Skin epidermis (tissue), 12 donors: ENCODE measurements around the gene TBC1D2B.
"Not testable (repeated sequence)": the region's sequence is repeated elsewhere in the genome, so short reads cannot be mapped to it uniquely, and the experiment has no call there.

Source experiments
- H3K27ac ChIP-seq, 21 experiments: fragments of 200-600 bp; sonication (generic) in 11 of 21; one replicate each; pipeline ENCODE4 v1.5.0; 2020; ENCODE audit warnings: mild to moderate bottlenecking in 3 of 21, inconsistent platforms in 2 of 21, moderate library complexity in 2 of 21
- H3K4me3 ChIP-seq, 7 experiments: fragments of 200-600 bp; sonication (generic) in 2 of 7; one replicate each; pipeline ENCODE4 v1.5.0; 2020; ENCODE audit warnings: inconsistent platforms in 2 of 7, mild to moderate bottlenecking in 2 of 7, moderate library complexity in 1 of 7

Gene TBC1D2B

GRCh38 chr15:77997761-77998554 is 79.6 kb downstream of the TBC1D2B start:
- H3K27ac ChIP-seq, result peak overlapping the region in 2 of 21 experiments; percentile 8 to 62
- not testable (repeated sequence) for H3K4me3 ChIP-seq

DNA sequence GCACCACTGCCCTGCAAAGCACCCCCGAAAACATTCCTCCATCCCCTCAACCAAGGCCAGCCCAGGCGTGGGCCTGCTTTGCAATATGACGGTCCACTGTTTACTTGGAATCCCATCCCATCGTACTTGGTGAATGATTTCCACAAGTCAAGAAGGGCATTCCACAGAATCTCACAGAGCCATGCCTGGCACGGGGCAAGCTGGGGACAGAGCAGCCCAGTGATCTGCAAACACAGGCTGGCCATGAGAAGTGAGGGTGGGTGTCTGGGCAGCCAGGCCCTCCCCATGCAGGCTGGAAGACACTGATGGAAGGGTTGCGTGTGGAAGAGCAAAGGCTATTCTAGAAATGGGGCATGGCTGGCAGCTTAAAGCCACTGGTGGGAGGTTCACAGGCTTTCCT is 80.3 kb downstream of the TBC1D2B start:
- H3K27ac ChIP-seq, result peak overlapping the region in 7 of 21 experiments; percentile 7 to 62 (median 41)
- not testable (repeated sequence) for H3K4me3 ChIP-seq

- peak overlapping the region in 7 of 21 experiments; percentile 7 to 62 (median 41) for H3K27ac ChIP-seq
- H3K4me3 ChIP-seq, result not testable (repeated sequence)
Observed at GRCh38 chr15:77996713-77997171, 80.8 kb downstream of the TBC1D2B start.

GRCh38 chr15:77996226-77996625 is 81.3 kb downstream of the TBC1D2B start:
- peak overlapping the region in 3 of 21 experiments; percentile 30 to 41 (median 39) for H3K27ac ChIP-seq
- H3K4me3 ChIP-seq, result not testable (repeated sequence)

- H3K27ac ChIP-seq, result peak overlapping the region in 5 of 21 experiments; percentile 83 to 92 (median 85)
- H3K4me3 ChIP-seq, result not testable (repeated sequence)
Observed at GRCh38 chr15:77995537-77995918, 82.0 kb downstream of the TBC1D2B start.

GRCh38 chr15:77994893-77995536 is 82.5 kb downstream of the TBC1D2B start:
- H3K27ac ChIP-seq, result peak overlapping the region in 17 of 21 experiments; percentile 42 to 92 (median 86)
- not testable (repeated sequence) for H3K4me3 ChIP-seq

DNA sequence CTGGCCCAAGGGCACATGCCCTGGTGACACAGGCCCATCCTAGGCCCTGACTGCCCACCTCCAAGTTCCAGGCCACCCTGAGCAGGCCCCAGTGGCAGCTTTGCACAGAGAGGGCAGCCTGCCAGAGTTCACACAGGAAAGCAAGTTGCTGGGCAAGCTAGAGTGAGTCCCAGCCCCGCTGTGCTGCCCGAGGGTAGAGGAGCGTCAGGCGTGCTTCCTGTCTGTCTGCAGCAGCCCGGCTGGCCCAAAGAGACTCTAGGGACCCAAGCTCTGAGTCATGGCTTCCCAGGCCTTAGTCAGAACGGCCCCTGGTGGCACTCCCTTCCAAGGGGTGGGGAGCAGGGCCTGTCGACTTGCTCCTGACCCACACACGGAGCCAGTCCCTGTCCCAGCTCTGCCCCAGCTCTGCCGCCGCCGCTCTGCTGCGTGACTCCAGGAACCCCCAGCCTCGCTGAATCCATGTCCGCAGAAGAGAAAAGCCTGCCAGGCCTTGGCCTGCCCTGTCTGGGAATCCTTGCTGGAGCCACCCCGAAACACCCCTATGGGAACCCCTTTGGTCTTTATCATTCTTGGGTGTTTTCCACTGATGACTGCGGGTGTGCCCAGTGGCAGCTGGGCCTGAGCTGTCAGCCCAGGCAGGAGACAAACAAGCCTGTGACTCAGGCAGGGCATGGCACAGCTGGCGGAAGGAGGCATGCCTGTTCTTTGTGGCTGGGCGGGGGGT is 83.4 kb downstream of the TBC1D2B start:
- peak overlapping the region in 20 of 21 experiments; percentile 57 to 92 (median 86) for H3K27ac ChIP-seq
- H3K4me3 ChIP-seq, result not testable (repeated sequence)

GRCh38 chr15:77993374-77993911 is 84.1 kb downstream of the TBC1D2B start:
- Histone ChIP-seq H3K27ac (peak overlapping the region; percentile 7 to 92 (median 85)), H3K4me3 (no peak overlapping the region)

GRCh38 chr15:77992356-77993222 is 84.9 kb downstream of the TBC1D2B start:
- Histone ChIP-seq H3K27ac (peak overlapping the region in 18 of 21 experiments; percentile 22 to 92 (median 86)), H3K4me3 (no peak overlapping the region)

DNA sequence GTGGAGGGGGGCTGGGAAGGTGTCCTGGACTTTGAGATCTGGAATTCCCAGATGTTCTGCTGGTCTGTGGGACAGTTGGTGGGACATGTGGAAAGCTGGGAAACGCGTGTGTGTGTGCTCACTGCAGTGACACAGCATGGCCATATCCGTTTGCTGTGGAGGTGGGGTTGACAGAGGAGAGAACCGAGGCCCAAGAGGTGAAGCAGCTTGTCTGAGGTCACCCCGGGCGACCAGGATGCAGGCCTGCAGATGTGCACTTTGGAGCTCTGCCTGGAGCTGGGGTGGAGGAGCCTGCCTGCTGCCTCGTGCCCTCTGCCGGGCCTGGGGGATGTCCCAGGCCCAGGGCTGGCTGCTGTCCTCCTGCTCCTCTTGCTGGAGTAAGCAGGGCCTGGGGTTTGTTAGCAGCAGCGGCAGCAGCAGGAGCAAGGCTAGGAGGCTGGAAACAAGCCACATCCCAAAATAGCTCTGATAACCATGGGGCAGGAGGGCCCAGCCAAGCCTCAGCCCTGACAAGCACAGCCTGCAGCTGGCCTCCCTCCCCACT is 85.8 kb downstream of the TBC1D2B start:
- peak overlapping the region in 15 of 21 experiments; percentile 22 to 73 (median 54) for H3K27ac ChIP-seq
- not testable (repeated sequence) for H3K4me3 ChIP-seq

GRCh38 chr15:77991029-77991406 is 86.5 kb downstream of the TBC1D2B start:
- peak overlapping the region in 6 of 21 experiments; percentile 0 to 73 (median 50) for H3K27ac ChIP-seq

GRCh38 chr15:77989296-77990143 is 88.0 kb downstream of the TBC1D2B start:
- Histone ChIP-seq H3K4me3 (no peak overlapping the region), H3K27ac (no peak overlapping the region)

More at GRCh38 chr15:77991029-77991406, 86.5 kb downstream of the TBC1D2B start:
- H3K4me3 ChIP-seq, result no peak overlapping the region

- H3K27ac ChIP-seq, result peak overlapping the region in 1 of 21 experiments; percentile 5
Observed at GRCh38 chr15:77988347-77989295, 88.9 kb downstream of the TBC1D2B start.

DNA sequence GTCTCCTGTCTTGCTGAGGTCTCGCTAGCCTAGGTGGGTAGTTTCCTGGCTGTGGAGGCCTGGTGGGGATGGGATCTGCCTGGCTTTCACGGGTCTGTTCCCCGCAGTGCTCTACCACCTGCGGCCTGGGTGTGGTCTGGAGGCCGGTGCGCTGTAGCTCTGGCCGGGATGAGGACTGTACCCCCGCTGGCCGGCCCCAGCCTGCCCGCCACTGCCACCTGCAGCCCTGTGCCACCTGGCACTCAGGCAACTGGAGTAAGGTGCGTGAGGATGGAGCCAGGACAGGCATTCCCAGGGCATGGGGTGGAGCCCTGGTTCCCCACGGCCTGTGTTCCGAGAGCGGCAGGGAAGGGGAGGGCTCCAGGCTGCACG is 89.8 kb downstream of the TBC1D2B start:
- H3K4me3 ChIP-seq, result not testable (repeated sequence)

More at GRCh38 chr15:77988347-77989295, 88.9 kb downstream of the TBC1D2B start:
- H3K4me3 ChIP-seq, result no peak overlapping the region

DNA sequence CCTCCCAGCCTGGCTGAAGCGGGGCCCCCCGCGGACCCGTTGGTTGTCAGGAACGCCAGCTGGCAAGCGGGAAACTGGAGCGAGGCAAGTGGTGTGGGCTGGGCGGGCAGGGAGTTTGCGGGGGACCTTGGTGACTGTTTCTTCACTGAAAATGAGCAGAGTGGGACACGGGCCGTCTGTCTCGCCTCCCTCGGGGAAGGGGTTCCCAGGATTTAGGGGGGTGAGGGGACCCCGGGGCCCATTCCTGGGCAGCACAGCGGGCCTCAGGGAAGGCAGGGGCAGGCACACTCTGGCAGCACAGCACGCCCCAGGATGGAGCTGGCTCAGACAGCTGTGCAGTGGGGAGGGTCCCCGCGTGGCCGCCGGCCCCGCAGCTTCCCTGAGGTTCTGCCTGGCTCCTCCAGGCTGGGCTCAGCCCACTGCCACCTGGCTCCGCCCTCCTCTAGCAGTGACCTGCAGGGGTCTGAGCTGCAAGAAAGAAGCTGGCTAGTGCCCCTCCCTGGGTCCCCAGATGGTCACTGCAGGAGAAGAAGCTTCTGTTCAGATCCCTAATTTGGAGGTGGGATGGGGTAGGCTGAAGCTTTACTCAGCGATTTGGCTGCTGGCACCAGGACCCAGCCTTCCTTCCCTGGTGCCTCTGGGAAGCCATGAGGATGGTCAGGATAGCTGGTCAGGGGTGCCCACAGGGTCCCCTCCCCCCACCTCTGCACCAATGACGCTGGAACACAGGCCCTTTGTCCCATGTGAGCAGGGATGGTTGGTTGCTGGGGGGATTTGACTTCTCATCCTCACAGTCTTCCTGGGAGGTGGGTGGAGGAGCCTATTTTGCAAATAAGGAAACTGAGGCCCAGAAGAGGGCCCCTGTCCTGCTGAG is 90.4 kb downstream of the TBC1D2B start:
- H3K27ac ChIP-seq, result no peak overlapping the region

More for the DNA sequence above, 89.8 kb downstream of the TBC1D2B start:
- H3K27ac ChIP-seq, result not testable (repeated sequence)

More for the DNA sequence above, 90.4 kb downstream of the TBC1D2B start:
- H3K4me3 ChIP-seq, result no peak overlapping the region
